Fibroblast of mammary gland (primary cell): ENCODE measurements around the gene CBX3.

ENCODE experiments used
- DNase-seq: peaks from one replicate; pipeline ENCODE4 v3.0.0-alpha.2; 2010; ENCODE audit warnings: low read depth
- H3K4me3 ChIP-seq: 2 replicates; pipeline ENCODE4 v1.5.1; 2011; ENCODE audit warnings: low read depth, mild to moderate bottlenecking, low read length, moderate library complexity; ENCODE audit not compliant: control insufficient read depth
- TF ChIP-seq, protein P1 (sequence below): conservative IDR thresholded peaks from 2 replicates; pipeline ENCODE4 v1.5.1; 2011; ENCODE audit warnings: low read depth, low read length, inconsistent platforms; ENCODE audit not compliant: control insufficient read depth, insufficient read depth

The CBX3 gene

GRCh38 chr7:26198781-26199169 lies 2.8 kb upstream of the CBX3 start:
- peak overlapping the region; percentile 99 for H3K4me3 ChIP-seq
- TF ChIP-seq, protein P1, sequence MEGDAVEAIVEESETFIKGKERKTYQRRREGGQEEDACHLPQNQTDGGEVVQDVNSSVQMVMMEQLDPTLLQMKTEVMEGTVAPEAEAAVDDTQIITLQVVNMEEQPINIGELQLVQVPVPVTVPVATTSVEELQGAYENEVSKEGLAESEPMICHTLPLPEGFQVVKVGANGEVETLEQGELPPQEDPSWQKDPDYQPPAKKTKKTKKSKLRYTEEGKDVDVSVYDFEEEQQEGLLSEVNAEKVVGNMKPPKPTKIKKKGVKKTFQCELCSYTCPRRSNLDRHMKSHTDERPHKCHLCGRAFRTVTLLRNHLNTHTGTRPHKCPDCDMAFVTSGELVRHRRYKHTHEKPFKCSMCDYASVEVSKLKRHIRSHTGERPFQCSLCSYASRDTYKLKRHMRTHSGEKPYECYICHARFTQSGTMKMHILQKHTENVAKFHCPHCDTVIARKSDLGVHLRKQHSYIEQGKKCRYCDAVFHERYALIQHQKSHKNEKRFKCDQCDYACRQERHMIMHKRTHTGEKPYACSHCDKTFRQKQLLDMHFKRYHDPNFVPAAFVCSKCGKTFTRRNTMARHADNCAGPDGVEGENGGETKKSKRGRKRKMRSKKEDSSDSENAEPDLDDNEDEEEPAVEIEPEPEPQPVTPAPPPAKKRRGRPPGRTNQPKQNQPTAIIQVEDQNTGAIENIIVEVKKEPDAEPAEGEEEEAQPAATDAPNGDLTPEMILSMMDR = no peak
- no peak for DNase-seq

DNA sequence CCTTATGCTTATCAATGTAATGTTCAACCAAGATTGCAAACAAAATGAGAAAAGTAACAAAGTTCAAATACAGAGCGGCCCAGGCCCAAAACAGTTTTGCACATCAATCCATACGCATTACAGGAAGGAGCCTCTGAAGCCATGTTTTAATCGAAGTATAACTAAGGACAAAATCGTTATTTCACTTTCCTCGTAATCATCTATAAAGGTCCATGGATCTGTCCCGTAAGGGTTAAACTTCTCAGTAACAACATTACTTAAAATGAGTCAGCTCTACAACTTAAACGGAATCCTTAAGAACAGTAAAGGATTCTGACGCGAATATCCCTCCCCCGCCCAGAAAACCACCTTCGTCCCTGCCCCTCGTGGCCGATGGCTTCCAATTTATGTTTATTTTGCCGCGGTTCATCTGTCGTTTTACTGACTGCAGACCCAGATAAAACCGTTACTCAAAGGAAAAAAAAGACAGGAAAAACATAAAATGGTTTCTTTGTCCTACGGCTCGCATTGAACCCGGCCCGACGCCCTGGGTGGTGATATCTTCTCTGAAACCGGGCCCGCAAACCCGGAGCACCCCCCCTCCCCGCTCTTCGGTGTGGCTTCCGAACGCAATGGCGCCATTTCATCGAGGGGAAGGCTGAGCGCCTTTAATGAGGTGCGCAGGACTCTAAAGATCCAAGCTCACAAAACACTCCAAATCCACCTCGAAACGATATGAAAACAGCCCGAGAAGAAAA lies 2.1 kb upstream of the CBX3 start:
- peak overlapping the region; percentile 99 for H3K4me3 ChIP-seq
- TF ChIP-seq, protein P1 = no peak
- peak; percentile 35 for DNase-seq

GRCh38 chr7:26200038-26200443 lies 1.5 kb upstream of the CBX3 start:
- DNase-seq = peak; percentile 36
- H3K4me3 ChIP-seq = peak overlapping the region; percentile 99
- TF ChIP-seq, protein P1 = no peak

DNA sequence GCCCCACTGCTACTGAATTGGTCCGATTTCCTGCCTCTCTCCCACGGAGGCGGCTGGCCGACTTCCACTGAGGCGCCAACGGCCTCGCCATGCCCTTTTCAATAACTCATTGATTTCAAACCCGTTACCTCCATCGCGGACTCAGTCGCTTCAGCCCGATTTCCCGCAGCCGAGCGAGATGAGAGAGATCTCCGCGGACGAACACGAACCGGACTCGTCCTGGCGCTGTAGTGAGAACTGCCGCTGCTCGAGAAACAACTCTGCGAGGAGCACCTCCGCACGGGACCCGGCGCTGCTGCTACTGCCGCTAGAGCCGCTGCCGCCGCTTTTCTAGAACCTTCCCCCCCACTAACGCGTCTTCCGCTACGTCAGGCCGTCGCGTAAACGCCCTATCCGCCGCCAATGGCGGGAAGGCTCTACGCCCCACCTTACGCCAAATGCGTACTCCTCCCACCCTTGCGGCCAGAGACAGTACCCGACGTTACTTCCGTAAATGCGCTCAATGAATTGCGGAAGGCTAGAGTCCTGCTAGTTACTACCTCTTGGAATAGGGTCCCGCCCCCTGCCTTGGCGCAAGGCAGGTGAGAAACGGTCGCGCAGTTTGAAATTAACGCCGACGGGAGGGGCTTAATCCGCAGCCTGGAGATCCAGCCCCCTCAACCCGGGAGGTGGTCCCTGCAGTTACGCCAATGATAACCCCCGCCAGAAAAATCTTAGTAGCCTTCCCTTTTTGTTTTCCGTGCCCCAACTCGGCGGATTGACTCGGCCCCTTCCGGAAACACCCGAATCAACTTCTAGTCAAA lies 900 bp upstream of the CBX3 start, which contains the start of gene HNRNPA2B1:
HNRNPA2B1 (minus strand) TSS at position 303 of the 803 bp plus-strand sequence; CDS start at position 134, 169 bp downstream.
- DNase-seq = peak; percentile 96
- H3K4me3 ChIP-seq = peak within 1 kb of the TSS; percentile 99
- TF ChIP-seq, protein P1 = no peak

DNA sequence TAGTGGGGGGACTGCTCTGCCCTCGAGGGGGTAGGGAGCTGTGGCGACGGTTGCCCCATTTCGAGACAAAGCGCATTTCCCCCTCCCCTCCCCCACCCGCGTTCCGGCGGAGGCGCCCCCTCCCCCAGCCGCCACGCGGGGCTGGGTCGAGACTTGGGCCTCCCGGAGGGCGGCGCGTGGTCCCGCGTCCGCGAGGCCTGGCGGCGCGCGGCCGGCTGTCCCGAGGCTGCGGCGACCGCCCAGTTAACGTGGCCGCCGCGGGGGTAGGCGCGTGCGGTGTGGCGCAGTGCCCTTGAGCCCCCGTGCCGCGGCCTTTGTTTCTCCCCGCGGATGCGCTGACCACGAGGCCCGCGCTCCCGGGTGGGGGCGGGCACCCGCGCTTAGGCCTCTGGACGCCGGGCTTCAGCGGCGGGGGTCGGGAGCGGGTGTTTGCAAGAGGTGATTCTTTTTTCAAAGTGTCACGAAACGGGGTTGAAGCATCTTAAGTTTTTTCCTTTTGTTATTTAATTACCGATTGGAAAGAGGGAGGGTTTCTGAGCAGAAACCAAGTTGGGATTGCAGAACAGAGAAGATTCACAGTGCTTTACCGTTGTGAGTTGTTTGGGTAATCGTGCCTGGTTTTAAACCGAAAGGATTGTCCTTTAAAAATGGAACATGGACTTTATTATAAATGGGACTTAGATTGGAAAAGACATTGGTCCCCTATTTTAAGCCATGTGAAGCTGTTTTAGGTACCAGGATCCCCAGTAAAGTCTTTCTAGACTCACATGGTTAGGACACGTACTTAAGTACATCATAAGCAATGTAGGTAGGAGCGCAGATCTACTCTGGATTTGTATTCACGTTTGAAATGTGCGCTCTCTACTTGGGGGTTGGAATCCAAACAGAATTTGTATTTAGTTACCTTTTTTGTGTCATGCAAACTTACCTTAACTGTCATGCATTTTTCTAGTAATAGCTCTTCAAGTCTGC lies 760 bp downstream of the CBX3 start:
- peak overlapping the region; percentile 74 for H3K4me3 ChIP-seq
- TF ChIP-seq, protein P1 = no peak
- DNase-seq = peak; percentile 39

- H3K4me3 ChIP-seq = peak overlapping the region; percentile 74
- DNase-seq = no peak
- TF ChIP-seq, protein P1 = no peak
Measured at GRCh38 chr7:26203016-26203415, 1.5 kb downstream of the CBX3 start.
